ENCODE measurements around the gene SELENOW. TPM values are rescaled to one million over a fixed set of nuclear protein-coding genes. Genes with fewer than 3 reads are reported as not detected.

SELENOW gene
- total RNA-seq, result 400 and 424 TPM in 2 replicates

GRCh38 chr19:47778049-47778953, at the start of gene SELENOW:
Gene SELENOW (plus strand): TSS chr19:47778703. CDS start chr19:47778786, 83 bp downstream.

GRCh38 chr19:47745010-47745901, 33.2 kb upstream of the SELENOW start, which contains the start of gene NOP53:
Gene NOP53 (plus strand): TSS chr19:47745546. CDS start chr19:47745560, 14 bp downstream.

GRCh38 chr19:47804451-47804850, 25.9 kb downstream of the SELENOW start, which contains the start of gene TPRX1:
Gene TPRX1 (minus strand): TSS chr19:47804551. CDS start chr19:47804539, 12 bp downstream.

GRCh38 chr19:47821460-47822020, 43.0 kb downstream of the SELENOW start, which contains the start of gene CRX:
Gene CRX (plus strand): TSS chr19:47821937. CDS start chr19:47834444, 12,507 bp downstream.

Other genes starting within 250 kb of the SELENOW start
- under 0.01 and 1.1 TPM in 2 replicates for gene ZNF541, start 205.6 kb upstream of the SELENOW start, total RNA-seq
- gene BICRA, start 169.6 kb upstream of the SELENOW start, total RNA-seq, result 1.1 and 1.3 TPM in 2 replicates
- gene EHD2, start 65.3 kb upstream of the SELENOW start, total RNA-seq, result 261 and 300 TPM in 2 replicates
- 167 and 243 TPM in 2 replicates for gene NOP53, start 33.2 kb upstream of the SELENOW start, total RNA-seq
- not detected in 2 replicates for gene TPRX1, start 25.8 kb downstream of the SELENOW start, total RNA-seq
- not detected in 2 replicates for gene CRX, start 43.2 kb downstream of the SELENOW start, total RNA-seq
- gene TPRX2, start 80.5 kb downstream of the SELENOW start, total RNA-seq, result not detected in 2 replicates
- not detected in 2 replicates for gene SULT2A1, start 107.6 kb downstream of the SELENOW start, total RNA-seq
- gene BSPH1, start 213.5 kb downstream of the SELENOW start, total RNA-seq, result not detected in 2 replicates
- not detected in 2 replicates for gene ELSPBP1, start 215.9 kb downstream of the SELENOW start, total RNA-seq